Measurements from ENCODE around the gene CFAP46.

Gene CFAP46

GRCh38 chr10:132770061-132771021 is 172.0 kb downstream of the CFAP46 start:
- ATAC-seq, result no peak
- no peak for DNase-seq

- ATAC-seq, result no peak
- DNase-seq, result no peak
Observed at GRCh38 chr10:132768346-132769248, 173.8 kb downstream of the CFAP46 start.

DNA sequence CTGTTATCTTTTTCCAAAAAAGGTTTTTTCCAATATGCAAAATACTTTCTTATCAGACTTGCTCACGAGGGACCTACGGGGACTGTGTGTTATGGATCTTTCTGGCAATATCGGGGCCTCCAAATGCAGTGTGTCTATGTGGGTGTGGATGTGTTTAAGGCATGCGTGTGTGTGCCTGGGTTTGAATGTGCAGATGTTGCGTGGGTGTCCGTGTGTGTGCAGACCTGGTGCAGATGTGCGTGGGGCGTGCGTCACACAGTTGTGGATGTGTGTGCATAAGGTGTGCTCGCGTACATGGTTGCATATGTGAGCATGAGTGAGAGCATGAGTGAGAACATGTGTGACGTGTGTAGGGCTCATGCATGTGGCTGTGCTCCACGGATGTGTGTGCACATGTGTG is 176.1 kb downstream of the CFAP46 start:
- DNase-seq, result no peak

DNA sequence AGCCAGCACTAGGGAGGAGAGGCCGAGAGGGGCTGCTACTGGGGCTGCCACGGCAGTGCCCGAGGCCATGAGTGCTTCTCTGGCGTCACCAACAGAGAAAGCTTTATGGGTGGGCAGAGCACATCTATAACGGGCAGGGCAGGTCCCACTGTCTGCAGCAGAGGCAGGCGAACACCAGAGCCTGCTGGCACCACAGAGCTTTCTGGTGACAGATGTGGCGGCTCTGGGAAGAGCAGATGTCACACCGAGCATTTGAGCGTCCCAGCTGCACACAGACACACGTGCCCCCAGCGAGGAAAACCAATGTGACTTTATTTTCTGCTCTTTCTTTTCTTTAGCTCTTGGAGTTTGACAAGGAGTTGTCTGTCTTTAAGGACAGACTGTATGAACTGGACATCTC is 176.9 kb downstream of the CFAP46 start:
- no peak for ATAC-seq
- DNase-seq, result no peak

More for the DNA sequence above, 176.1 kb downstream of the CFAP46 start:
- ATAC-seq, result no peak

DNA sequence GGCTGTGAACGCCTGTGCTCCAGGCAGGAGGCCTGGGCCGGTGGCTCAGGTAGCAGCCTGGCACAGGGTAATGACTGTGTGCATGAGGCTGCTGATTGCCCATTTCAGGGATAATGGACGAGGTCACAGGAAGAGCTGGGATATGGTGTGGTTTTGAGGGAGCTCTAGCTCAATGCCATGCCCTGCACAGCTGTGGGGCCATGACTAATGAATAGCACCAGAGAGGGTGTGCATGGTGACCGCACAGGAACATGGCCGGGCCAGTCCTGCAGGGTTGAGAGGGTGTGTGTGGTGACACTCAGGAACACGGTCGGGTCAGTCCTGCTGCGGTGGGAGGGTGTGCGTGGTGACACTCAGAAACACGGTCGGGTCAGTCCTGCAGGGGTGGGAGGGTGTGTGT is 178.3 kb downstream of the CFAP46 start:
- no peak for DNase-seq

DNA sequence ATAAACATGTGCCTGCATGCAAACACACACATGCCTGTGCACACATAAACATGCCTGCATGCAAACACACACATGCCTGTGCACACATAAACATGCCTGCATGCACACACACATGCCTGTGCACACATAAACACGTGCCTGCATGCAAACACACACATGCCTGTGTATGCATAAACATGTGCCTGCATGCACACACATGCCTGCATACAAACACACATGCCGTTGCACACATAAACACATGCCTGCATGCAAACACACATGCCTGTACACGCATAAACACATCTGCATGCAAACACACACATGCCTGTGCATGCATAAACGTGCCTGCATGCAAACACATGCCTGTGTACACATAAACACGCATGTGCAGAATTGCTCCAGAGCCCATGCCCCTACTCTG is 178.8 kb downstream of the CFAP46 start:
- DNase-seq, result no peak

More for the DNA sequence above, 178.3 kb downstream of the CFAP46 start:
- no peak for ATAC-seq

GRCh38 chr10:132762267-132762666 is 180.1 kb downstream of the CFAP46 start:
- ATAC-seq (no peak), DNase-seq (no peak)

More for the DNA sequence above, 178.8 kb downstream of the CFAP46 start:
- ATAC-seq, result no peak

GRCh38 chr10:132761395-132762060 is 180.8 kb downstream of the CFAP46 start:
- DNase-seq, result no peak
- no peak for ATAC-seq

DNA sequence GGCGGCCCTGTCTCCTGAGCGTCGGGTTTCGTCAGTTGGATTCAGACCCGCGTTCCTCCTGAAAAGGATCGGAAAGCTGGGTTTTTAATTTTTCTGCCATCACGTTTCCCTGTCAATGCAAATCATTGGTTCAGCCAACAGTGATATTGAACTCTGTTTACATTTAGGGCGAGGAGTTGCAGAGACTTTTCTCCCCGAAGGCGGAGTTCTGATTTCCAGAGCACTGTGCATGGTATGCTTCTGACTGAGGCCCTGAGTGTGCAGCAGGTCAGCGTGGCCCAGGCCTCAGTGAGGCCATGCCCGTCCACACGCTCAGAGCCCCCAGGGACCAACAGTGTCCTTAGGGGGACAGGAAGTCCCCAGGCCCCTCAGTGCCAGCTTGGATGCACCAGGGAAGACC is 183.5 kb downstream of the CFAP46 start:
- DNase-seq (no peak), ATAC-seq (no peak)
